PC-9 (cell line): Measurements from ENCODE around the gene ZRANB1.

Source experiments
- EZH2 ChIP-seq: fragments of 200-600 bp; sonication (generic); IDR thresholded peaks from 2 replicates; pipeline ENCODE4 v1.8.0; 2017; ENCODE audit warnings: antibody characterized with exemption, low read depth
- TF ChIP-seq, protein P1 (sequence below): fragments of 200-600 bp; sonication (generic); conservative IDR thresholded peaks from 2 replicates; pipeline ENCODE4 v1.6.1; 2017; ENCODE audit warnings: mixed run types, antibody characterized with exemption, mild to moderate bottlenecking, moderate library complexity

- TF ChIP-seq, protein P1, sequence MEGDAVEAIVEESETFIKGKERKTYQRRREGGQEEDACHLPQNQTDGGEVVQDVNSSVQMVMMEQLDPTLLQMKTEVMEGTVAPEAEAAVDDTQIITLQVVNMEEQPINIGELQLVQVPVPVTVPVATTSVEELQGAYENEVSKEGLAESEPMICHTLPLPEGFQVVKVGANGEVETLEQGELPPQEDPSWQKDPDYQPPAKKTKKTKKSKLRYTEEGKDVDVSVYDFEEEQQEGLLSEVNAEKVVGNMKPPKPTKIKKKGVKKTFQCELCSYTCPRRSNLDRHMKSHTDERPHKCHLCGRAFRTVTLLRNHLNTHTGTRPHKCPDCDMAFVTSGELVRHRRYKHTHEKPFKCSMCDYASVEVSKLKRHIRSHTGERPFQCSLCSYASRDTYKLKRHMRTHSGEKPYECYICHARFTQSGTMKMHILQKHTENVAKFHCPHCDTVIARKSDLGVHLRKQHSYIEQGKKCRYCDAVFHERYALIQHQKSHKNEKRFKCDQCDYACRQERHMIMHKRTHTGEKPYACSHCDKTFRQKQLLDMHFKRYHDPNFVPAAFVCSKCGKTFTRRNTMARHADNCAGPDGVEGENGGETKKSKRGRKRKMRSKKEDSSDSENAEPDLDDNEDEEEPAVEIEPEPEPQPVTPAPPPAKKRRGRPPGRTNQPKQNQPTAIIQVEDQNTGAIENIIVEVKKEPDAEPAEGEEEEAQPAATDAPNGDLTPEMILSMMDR: no peak
- TF ChIP-seq EZH2: no peak
Measured at GRCh38 chr10:125024497-125025234, 82.7 kb downstream of the ZRANB1 start.
